NCI-H526 (cell line): Measurements from ENCODE around the gene URM1.

ENCODE experiments used
- DNase-seq, 2 experiments: peaks; one replicate each; lab custom pipeline; 2025; lab: John Stamatoyannopoulos, UW

URM1 gene

DNA sequence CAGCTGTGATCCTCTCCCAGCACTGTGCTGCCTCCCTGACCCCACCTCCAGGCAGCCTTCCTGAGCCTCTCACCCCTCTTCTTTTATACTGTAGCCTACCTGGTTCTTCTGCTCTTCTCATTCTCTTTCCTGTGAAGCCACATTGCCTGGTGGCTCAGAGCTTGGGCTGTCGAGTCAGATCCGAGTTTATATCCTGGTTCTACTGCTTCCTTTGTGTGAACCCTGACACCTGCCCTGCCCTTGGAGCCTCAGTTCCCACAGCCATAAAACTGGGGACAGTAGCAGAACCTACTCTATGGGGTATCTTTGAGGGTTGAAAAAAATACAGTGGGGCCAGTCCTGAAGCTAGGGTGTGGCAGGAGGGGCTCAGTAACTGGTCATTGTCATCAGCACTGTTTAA, 22.0 kb upstream of the URM1 start:
- DNase-seq = no peak

DNA sequence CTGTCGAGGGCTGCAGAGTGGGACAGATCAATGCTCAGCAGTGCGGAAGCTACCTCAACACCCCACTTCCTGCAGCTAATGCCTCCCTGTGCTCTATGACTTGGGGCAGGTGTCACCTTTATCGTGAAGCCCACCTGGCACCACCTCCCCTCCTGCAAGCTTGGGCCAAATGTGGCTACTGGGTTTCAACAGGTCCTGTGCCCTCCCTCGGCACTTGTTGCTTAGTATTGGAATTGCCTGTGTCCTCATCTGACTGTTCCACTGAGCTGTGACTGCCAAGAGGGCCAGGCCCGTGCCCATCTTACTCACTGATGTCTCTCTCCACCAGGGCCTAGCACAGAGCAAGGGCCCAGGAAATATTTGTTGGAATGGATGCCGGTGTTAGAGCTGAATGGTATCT, 21.4 kb upstream of the URM1 start:
- no peak for DNase-seq

DNA sequence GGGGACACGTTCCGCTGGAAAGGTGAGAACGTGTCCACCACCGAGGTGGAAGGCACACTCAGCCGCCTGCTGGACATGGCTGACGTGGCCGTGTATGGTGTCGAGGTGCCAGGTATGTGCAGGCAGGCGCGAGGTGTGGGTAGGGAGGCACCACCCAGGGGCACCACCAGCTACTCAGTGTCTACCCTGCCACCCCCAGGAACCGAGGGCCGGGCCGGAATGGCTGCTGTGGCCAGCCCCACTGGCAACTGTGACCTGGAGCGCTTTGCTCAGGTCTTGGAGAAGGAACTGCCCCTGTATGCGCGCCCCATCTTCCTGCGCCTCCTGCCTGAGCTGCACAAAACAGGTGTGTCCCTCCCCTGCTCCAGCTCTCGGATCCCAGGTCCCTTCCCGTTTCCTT, 15.7 kb upstream of the URM1 start:
- DNase-seq = no peak

DNA sequence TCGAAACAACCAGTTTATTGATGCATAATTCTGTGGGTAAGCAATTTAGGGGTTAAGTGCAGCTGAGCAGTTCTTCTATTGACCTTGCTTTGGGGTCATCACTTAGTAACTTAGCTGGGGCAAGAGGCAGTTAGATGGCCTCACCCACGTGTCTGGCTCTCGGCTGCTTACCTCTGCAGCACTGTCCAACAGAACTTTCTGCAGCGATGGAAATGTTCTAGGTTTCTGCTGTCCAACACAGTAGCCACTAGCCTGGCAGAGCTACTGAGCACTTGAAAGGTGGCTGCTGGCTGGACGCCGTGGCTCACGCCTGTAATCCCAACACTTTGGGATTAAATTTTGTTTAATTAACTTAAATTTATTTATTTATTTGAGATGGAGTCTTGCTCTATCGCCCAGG, 13.1 kb upstream of the URM1 start:
- no peak for DNase-seq

DNA sequence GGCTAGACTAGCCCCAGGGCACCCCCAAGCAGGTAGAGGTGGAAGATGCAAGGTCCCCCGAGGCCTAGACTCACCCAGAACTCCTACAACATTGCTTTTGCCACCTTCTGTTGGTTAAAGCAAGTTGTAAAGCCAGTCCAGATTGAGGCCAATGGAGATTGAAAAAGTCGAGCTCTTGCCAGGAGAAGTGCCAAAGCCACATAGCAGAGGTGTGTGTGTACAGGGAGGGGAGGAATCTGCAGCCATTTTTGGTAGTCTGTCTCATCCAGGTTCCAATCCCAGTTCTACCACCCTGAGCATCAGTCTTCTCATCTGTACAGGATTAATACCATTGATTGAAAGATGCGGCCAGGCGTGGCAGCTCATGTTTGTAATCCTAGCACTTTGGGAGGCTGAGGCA, 12.3 kb upstream of the URM1 start:
- DNase-seq = no peak

DNA sequence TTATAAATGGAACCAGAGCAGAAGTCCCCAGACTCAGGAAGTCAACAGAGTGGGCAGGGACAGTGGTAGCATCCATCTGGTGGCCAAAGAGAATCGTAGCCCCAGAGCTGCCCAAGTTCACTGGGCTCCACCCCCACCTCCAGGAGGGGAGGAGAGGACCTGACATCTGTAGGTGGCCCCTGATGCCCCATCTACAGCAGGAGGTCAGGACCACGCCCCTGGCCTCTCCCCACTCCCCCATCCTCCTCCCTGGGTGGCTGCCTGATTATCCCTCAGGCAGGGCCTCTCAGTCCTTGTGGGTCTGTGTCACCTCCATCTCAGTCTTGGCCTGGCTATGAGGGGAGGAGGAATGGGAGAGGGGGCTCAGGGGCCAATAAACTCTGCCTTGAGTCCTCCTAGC, 10.3 kb upstream of the URM1 start:
- no peak for DNase-seq

DNA sequence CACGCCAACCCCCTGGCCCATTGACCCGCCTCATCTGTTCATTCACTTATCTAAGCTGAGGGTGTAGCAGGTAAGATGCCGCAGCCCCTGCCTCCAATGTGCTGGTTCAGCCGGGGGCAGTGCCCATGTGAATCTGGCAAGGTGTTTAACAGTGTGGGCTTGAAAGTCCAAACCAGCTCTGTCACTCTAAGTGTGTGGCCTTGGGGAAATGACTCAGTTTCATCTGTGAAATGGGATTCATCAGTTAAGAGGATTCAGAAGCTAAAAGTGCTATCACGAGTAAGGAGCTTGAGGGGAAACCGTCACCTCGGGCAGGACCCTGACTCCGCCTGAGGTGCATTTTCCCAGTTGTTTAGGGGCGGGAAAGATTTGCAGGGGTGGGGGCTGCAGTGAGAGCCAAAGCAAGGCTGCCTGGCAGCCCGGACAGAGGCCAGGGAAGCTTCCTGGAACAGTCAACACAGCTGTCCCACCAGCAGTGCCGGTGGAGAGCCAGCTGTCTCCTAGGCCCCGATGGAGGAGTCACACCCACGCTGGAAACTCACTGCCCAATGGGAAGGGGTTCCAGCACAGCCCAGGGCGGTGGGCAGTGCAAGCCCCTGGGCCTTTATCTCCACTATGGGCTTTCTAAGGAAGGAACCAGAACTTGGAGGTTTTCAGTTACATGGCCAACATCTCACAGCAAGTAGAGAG, 9.7 kb upstream of the URM1 start:
- no peak for DNase-seq

DNA sequence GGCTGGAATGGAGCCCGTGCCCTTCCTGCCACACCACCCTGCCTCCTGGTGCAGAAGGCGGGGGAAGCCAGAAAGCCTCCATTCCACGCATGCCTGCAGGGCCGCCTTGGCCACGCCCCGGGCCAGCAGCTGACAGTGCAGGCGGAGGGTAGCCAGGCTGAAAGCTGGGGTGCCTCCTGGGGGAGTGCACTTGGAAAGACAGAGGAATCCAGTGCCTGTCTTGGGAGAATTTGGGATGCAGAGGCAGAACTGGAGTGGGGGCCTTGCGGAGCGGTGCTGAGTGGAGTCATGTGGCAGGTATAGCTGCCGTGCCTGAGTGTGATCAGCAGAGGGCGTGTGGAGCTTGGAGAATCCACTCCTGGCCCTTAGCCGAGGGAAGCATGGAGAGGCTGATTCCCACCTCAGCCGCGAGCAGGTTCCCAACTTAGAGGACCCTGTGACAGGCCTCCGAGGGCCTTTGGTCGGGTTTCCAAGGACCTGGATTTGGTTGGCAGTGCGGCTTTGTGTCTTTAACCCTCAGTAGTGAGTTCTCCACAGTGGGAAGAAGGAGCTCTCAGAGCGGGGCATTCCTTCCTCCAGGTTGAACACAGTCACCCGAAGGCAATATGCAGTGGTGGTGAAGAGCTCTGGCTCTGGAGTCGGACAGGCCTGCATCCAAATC, 9.1 kb upstream of the URM1 start:
- DNase-seq = peak; percentile 22 to 76

DNA sequence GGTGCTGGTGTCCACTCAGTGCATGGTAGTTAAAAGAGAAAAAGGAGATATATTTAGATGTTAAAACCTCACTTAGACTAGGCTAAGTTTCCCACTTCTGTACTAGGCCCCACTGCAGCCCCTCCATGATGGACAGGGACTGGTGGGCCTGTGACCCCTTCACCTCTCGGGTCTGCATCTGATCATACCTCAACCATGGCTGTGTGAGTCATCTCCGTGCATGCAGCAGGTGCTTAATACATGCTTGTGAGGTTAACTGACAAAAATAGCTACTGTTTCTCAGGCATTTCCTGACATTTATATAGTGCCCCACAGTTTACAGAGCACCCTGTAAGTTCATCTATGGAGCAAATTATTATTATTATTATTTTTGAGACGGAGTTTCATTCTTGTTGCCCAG, 8.4 kb upstream of the URM1 start:
- DNase-seq = no peak

DNA sequence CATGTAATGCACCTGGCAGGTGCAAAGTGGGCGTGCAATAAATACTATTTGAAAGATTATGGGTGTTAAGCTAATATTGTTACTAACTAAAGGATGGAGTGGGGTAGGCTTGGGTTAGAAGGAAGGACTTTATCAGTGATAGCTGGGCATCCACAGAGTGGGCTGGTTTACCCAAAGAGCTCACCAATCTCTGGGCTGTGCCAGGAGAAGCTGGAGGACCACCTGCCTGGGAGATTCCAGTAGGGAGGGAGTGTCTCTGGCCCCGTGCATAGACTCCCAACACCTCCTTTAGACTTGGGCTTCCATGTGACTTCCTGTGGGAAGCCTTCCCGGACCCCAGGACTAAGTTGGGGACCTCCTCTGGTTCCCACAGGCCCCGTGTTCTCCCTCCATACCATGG, 5.6 kb upstream of the URM1 start:
- no peak for DNase-seq

DNA sequence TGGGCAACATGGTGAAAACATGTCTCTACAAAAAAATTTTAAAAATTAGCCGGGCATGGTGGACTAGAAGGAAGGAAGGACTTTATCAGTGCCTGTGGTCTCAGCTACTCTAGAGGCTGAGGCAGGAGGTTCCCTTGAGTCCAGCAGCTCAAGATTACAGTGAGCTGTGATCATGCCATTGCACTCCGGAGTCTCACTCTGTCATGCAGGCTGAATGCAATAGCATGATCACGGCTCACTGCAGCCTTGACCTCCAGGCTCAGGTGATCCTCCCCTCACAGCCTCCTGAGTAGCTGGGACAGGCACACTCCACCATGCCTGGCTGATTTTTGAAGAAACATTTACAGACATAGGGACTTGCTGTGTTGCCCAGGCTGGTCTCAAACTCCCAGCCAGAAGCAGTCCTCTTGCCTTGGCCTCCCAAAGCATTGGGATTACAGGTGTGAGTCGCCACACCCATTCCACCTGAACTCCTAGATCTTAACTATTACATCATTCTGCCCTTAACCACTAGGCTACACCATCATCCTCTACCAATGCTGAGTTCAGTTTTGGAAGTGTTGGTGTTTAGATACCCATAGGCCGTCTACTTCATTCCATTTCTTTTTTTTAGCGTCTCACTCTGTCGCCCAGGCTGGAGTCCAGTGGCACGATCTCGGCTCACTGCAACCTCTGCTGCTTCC, 2.0 kb upstream of the URM1 start:
- no peak for DNase-seq

DNA sequence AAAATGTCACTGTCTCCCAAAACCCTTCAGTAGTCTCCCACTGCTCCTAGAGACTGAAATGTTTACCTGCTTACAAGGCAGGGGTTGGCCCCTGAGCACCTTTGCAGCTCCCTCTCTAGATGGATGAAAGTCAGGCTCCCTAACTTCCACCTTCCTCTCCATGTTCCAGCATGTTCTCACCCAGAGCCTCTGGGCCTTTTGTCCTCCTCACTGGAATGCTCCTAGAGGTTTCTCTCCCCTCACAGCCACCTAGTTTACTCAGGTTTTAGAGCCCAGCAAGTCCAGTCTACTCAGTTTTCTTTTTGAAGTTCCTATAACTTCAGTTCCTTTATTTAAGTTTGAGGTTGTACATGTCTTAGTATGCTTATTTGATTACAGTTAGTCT, 815 bp upstream of the URM1 start:
- no peak for DNase-seq

DNA sequence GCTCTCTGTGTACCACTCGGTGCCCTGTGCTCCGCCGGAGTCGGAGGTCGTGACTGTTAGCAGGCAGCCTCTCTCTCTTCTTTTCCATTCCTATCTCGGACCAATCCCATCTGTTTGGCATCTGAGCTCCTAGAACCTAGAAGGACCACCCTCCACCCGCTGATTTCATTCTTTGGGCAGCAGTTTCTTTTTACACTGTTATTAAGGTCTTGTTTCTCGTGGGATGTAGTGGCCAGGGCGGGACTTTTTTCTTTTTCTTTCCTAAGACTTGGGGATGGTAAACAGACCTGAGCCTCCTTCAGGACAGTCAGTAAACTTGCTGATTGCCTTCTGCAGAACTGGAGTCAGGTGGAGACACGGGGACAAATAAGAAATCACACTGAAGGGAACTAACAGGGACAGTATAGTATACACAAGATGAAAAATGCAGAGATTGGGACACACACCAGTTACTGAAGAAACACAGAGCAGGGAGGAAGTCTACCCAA, 500 bp downstream of the URM1 start:
- no peak for DNase-seq

DNA sequence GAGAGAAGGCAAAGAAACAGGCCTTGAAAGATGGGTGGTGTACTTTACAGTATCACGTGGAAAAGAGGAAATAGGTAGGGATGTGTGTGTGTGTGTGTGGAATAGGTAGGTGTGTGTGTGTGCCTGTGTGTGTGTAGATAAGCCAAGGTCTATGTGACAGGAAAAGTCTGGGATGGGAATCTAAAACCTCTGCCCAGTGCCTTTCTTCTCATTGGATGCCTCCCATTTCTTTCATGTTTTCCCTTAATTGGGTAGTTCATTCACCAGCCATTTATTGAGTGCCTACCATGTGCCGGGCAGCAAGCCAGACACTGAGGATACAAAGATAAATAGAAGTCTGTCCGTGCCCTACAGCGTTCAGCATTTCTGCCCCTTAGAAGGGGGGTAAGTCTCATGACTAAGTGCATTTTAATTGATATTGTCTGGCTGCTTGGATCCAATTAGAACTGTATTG, 1.0 kb downstream of the URM1 start:
- DNase-seq = no peak

DNA sequence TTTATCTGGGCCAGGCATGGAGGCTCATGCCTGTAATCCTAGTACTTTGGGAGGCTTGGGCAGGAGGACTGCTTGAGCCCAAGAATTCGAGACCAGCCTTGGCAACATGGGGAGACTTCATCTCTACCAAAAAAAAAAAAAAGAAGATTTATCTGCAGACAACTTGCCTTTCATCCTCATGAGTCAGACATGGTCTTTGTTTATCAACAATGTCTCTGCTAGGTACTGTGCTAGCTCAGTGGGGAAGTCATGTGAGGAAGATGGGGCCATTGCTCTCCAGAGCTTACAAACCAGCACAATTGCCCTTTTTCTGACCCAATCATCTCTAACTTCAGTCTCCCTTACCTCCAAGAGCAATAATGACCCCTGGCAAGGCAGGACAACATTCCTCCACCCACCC, 1.6 kb downstream of the URM1 start:
- no peak for DNase-seq

DNA sequence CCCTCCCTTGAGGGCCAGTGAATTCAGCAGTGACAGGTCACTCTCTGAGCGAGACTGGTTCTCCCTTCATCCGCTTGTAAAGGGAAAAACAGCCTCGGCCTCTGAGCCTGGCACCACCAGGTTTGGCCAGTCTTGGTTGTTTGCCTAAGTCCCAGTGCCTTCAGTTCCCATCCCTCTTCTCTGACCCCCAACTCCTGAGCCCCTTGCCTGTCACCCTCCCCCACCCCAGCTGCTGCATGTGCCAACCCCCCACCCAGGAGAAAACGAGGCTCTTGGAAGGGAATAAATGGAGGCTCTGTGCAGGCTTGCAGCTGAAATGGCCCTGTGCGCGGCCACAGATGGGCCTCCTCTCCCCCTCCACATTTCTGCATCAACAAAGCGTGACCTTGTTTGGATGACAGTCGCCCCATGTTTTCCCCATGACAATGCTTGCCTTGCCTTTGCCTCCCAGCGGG, 3.1 kb downstream of the URM1 start:
- DNase-seq = no peak

DNA sequence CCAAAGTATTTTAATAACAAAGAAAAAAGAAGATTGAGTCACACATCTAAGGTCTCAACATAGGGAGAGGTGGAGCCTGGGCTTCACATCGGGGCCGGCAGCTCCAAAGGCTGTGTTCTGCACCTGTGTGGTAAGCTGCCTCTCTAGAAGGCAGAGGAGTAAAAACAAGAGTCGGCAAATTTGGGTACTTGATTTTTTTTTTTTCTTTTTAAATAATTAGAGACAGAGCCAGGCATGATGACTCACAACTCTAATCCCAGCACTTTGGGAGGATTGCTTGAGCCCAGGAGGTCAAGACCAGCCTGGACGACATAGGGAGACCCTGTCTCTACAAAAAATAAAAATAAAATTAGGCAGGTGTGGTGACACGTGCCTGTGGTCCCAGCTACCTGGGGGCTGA, 4.7 kb downstream of the URM1 start:
- DNase-seq = no peak

DNA sequence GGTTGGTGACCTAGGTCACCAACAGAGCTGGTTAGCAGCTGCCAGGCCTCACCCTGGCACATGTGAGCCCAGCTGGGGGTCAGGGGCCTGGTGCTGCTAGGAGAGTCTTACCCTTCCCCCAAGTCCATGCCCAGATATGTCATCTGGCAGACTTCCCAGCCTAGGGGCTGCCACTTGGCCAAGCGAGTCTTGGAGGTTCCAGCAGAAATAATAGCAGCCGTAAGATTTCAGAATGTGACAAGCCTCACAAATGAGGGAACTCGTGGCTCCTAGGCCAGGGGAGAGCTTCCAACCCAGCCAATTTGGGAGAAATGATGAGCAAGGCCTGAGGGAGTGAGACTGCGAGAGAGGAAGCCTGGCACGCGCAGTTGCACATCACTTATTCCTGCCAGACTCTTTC, 11.1 kb downstream of the URM1 start:
- no peak for DNase-seq

DNA sequence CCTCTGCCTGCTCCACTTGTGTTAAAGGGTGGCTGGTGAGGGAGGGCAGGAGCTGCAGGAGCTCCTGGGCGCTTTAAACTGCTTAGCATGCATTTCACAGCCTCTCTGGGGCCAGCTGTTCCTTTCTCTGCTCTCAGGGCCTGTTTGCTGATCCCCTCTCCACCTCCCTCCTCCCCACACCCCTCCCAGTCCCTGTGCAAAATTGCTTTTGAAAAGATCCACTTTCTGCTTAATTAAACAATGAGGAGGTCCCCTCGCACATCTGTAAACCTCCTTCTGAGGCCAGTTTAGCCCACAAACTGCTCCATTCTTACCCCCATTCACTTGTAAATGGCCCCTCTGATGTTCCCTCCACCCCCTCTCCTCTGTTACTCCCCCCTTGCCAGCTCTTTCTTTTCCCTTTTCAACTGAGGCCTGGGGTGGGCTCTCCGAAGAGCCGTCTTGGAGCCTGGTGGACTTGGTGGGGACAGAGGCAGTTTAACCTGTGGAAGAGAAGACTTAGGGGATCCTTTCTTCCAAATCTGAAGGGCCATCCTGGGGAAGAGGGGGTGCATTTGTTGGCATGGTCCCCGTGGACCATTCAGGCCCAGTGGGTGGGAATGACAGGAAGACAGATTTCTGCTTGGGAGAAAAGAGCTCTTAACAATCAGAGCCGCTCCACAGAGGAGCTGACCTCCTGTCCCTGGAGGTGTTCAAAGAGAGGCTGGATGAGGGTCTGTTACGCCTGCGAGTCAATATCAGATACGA, 12.0 kb downstream of the URM1 start:
- no peak for DNase-seq

DNA sequence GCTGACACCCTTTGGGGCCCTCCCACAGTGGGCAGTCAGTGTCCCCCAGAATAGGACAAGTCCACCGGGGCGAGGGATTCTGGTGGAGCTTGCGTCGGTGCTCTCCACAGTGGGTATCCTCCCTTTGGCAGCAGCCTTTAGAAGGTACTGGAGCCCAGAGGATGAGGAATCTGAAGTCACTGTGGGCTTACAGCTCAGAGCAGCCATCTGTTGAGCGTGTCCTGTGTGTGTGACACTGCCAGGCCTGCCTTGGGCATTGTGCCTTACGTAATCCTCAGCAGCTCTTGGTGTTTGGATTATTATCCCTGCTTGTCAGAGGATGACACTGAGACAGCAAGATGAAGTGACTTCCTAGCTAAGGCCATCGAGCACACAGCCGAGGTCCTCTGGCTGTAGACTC, 12.6 kb downstream of the URM1 start:
- DNase-seq = no peak

DNA sequence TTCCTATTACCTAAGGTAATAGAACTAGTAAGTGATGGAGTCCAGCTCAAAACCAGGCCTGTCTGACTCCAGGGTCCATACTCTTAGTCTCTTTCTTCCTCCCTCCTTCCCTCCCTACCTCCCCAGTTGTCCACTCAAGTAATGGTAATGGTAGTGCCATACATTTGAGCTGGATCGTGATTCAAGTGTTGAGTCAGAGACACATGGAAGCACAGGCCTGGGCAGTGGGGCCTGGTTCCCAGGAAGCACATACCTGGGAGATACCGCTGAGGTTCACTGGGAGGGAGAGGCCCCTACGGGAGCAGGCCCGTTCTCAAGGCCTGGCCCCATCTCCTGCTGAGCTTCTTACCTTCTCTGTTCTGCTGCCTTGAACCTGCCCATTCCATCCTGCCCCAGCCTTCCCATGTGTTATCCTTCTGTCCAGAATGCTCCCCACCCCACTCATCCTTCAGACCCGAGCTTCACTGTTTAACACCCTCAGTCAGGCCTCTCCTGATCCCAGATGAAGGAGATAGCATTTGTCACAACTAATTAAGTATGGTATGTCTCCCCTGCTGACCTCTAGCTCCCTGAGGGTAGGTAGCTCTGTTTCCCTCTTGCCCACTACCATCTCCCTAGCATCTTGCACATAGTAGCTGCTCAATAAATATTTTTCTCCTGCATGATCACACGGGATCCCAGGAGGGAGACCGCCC, 13.8 kb downstream of the URM1 start:
- no peak for DNase-seq
